ENCODE results near the gene EOLA2. TPM values are rescaled to one million over a fixed set of nuclear protein-coding genes. Genes with fewer than 3 reads are reported as not detected.
"Not testable (repeated sequence)": the region's sequence is repeated elsewhere in the genome, so short reads cannot be mapped to it uniquely, and the experiment has no call there.

Gene EOLA2
- total RNA-seq, 1 donor = 15.5 TPM

DNA sequence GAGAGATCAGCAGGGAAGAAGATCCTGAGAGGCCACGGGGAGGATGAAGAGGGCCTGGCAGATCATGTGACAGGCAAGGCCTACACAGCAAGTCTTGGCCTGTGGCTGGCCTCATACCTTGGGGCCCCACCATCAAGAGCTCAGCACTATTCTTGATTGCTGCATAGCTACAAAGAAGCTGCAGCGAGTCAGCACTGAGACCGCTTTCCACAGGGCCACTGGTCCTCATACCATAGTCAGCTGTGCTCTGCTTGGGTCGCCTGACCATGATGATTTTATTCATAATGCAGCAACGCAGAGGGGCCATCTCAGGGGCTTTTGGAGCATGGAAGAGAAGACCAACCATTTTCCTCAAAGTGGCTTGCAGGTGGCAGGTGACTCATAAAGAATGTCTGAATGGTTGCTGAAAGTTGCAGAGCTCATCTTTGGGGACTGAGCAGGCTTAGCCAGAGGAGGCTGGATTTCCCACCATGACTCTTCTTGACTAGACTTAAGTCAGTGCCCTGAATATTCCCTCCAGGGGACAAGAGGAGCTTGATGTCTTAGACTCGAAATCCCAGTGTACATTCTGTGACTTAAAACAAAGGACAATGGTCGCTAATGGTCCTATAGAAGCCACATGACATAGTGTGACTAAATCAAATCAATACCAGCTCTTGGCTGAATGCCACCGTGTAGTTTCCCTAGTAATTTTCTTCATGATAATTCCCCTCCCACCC is 10.9 kb downstream of the EOLA2 start:
- DNase-seq (ENCODE audit: low read depth); H3K4me3 ChIP-seq (ENCODE audit: low read depth, low read length): not testable (repeated sequence)

GRCh38 chrX:149924434-149924833 is 13.9 kb downstream of the EOLA2 start:
- not testable (repeated sequence) for DNase-seq (ENCODE audit: low read depth)

GRCh38 chrX:149923836-149924235 is 14.5 kb downstream of the EOLA2 start:
- H3K4me3 ChIP-seq (ENCODE audit: low read depth, low read length); DNase-seq (ENCODE audit: low read depth): not testable (repeated sequence)

More at GRCh38 chrX:149924434-149924833, 13.9 kb downstream of the EOLA2 start:
- H3K4me3 ChIP-seq (ENCODE audit: low read depth, low read length) = not testable (repeated sequence)

GRCh38 chrX:149916745-149917392 is 21.4 kb downstream of the EOLA2 start:
- DNase-seq (ENCODE audit: low read depth) = no peak
- H3K4me3 ChIP-seq (ENCODE audit: low read depth, low read length) = no peak overlapping the region
- TF ChIP-seq, protein P1, sequence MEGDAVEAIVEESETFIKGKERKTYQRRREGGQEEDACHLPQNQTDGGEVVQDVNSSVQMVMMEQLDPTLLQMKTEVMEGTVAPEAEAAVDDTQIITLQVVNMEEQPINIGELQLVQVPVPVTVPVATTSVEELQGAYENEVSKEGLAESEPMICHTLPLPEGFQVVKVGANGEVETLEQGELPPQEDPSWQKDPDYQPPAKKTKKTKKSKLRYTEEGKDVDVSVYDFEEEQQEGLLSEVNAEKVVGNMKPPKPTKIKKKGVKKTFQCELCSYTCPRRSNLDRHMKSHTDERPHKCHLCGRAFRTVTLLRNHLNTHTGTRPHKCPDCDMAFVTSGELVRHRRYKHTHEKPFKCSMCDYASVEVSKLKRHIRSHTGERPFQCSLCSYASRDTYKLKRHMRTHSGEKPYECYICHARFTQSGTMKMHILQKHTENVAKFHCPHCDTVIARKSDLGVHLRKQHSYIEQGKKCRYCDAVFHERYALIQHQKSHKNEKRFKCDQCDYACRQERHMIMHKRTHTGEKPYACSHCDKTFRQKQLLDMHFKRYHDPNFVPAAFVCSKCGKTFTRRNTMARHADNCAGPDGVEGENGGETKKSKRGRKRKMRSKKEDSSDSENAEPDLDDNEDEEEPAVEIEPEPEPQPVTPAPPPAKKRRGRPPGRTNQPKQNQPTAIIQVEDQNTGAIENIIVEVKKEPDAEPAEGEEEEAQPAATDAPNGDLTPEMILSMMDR (IDR thresholded peaks at IDR 0.05; ENCODE audit: insufficient read depth, low read length) = no peak

- H3K4me3 ChIP-seq (ENCODE audit: low read depth, low read length) = no peak overlapping the region
- TF ChIP-seq, protein P1 (IDR thresholded peaks at IDR 0.05; ENCODE audit: insufficient read depth, low read length) = no peak
- DNase-seq (ENCODE audit: low read depth) = no peak
These were observed 28.1 kb downstream of the EOLA2 start for GRCh38 chrX:149910178-149910695.

DNA sequence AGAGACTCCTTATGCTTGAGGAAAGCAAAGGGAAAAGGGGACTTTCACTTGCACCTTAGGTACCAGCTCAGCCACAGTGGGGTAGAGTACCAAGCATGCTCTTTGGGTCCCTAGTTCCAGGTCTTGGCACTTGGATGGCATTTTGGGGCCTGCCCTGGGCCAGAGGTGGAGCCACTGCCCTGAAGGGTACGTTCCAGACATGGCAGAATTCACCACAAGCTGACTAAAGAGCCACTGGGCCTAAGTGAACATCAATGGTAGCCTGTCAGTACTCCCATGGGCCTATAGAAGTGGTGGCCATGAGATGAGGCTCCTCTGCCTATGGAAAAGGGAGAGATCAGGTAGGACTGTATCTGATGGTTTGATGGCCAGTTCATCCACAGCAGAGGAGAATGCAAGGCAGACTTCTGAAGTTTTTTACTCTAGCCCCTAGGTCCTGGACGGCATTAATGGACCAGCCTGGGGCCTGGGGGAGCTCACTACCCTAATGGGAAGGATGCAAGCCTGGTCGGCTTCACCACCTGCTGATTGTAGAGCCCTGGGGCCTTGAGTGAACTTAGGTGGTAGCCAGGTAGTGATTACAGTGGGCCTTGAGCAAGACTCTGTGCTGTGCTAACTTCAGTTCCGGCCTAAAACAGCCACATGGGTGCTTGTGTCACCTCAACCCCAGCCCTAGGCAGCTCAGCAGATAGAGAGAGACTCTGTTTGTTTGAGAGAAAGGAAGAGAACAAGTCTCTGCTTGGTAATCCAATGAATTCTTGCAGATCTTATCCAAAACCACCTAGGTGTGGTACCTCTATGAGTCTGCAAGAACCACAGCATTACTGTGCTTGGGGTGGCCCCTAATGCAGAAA is 28.7 kb downstream of the EOLA2 start:
- no peak for DNase-seq (ENCODE audit: low read depth)
- TF ChIP-seq, protein P1 (IDR thresholded peaks at IDR 0.05; ENCODE audit: insufficient read depth, low read length) = no peak
- H3K4me3 ChIP-seq (ENCODE audit: low read depth, low read length) = no peak overlapping the region

- DNase-seq (ENCODE audit: low read depth) = no peak
- H3K4me3 ChIP-seq (ENCODE audit: low read depth, low read length) = no peak overlapping the region
- TF ChIP-seq, protein P1 (IDR thresholded peaks at IDR 0.05; ENCODE audit: insufficient read depth, low read length) = no peak
These were observed 29.6 kb downstream of the EOLA2 start for GRCh38 chrX:149908727-149909126.

GRCh38 chrX:149908308-149908707 is 30.0 kb downstream of the EOLA2 start:
- TF ChIP-seq, protein P1 (IDR thresholded peaks at IDR 0.05; ENCODE audit: insufficient read depth, low read length) = no peak
- no peak overlapping the region for H3K4me3 ChIP-seq (ENCODE audit: low read depth, low read length)
- DNase-seq (ENCODE audit: low read depth) = no peak
